Measurements from ENCODE around the gene PIP4K2B.
"Not testable (repeated sequence)": the region's sequence is repeated elsewhere in the genome, so short reads cannot be mapped to it uniquely, and the experiment has no call there.

PIP4K2B gene

GRCh38 chr17:38730526-38731379 is 68.6 kb downstream of the PIP4K2B start:
- in situ Hi-C loops (cut with MboI; ENCODE audit: low sequenced_read_pairs), result no loop called here

- in situ Hi-C loops (cut with MboI; ENCODE audit: low sequenced_read_pairs), result no loop called here
Measured at GRCh38 chr17:38729886-38730525, 69.3 kb downstream of the PIP4K2B start, which contains the start of gene CISD3. Gene CISD3 (plus strand): TSS chr17:38730341. CDS start chr17:38730359, 18 bp downstream.

GRCh38 chr17:38729368-38729885 is 69.9 kb downstream of the PIP4K2B start:
- in situ Hi-C loops (cut with MboI; ENCODE audit: low sequenced_read_pairs), result no loop called here

- in situ Hi-C loops (cut with MboI; ENCODE audit: low sequenced_read_pairs), result no loop called here
Measured at GRCh38 chr17:38728290-38728831, 71.0 kb downstream of the PIP4K2B start.

- in situ Hi-C loops (cut with MboI; ENCODE audit: low sequenced_read_pairs), result no loop called here
Measured at GRCh38 chr17:38727736-38728135, 71.6 kb downstream of the PIP4K2B start.

GRCh38 chr17:38726145-38726544 is 73.2 kb downstream of the PIP4K2B start:
- in situ Hi-C loops (cut with MboI; ENCODE audit: low sequenced_read_pairs), result not testable (repeated sequence)

GRCh38 chr17:38725066-38725465 is 74.3 kb downstream of the PIP4K2B start:
- in situ Hi-C loops (cut with MboI; ENCODE audit: low sequenced_read_pairs), result no loop called here

GRCh38 chr17:38724337-38724988 is 74.9 kb downstream of the PIP4K2B start:
- in situ Hi-C loops (cut with MboI; ENCODE audit: low sequenced_read_pairs), result no loop called here

GRCh38 chr17:38721802-38722201 is 77.6 kb downstream of the PIP4K2B start:
- in situ Hi-C loops (cut with MboI; ENCODE audit: low sequenced_read_pairs), result no loop called here

GRCh38 chr17:38720941-38721340 is 78.4 kb downstream of the PIP4K2B start:
- in situ Hi-C loops (cut with MboI; ENCODE audit: low sequenced_read_pairs), result no loop called here

- in situ Hi-C loops (cut with MboI; ENCODE audit: low sequenced_read_pairs), result no loop called here
Measured at GRCh38 chr17:38719943-38720641, 79.3 kb downstream of the PIP4K2B start.

GRCh38 chr17:38719289-38719942 is 79.9 kb downstream of the PIP4K2B start:
- in situ Hi-C loops (cut with MboI; ENCODE audit: low sequenced_read_pairs), result no loop called here

- in situ Hi-C loops (cut with MboI; ENCODE audit: low sequenced_read_pairs), result no loop called here
Measured at GRCh38 chr17:38717139-38717745, 82.1 kb downstream of the PIP4K2B start.

GRCh38 chr17:38716368-38717005 is 82.9 kb downstream of the PIP4K2B start:
- in situ Hi-C loops (cut with MboI; ENCODE audit: low sequenced_read_pairs), result no loop called here

Measured in hTERT RPE-1 (cell line).